CD4-positive, alpha-beta T cell (primary cell): ENCODE data around the gene UBR3. TPM values are rescaled to one million over a fixed set of nuclear protein-coding genes. Genes with fewer than 3 reads are reported as not detected.

Source experiments
- total RNA-seq, 174 experiments: library from RNA in 2 of 174; stranded (reverse) in 2 of 174; gene quantifications; one replicate each; pipeline ENCODE4 v1.2.3 and lab custom pipeline; 2021 to 2026

Gene UBR3
- total RNA-seq, 2 experiments from 2014 or later: 32.1 to 35.2 TPM

Other genes starting within 250 kb of the UBR3 start
- 10 to 100 TPM; 83.4 to 87.8 TPM for gene PPIG, start 243.1 kb upstream of the UBR3 start, total RNA-seq
- 1 to 10 TPM; 2.2 to 3.1 TPM for gene CFAP210, start 133.0 kb upstream of the UBR3 start, total RNA-seq
- gene PHOSPHO2, start 133.0 kb upstream of the UBR3 start, total RNA-seq: 1 to 10 TPM; 4.5 to 6.5 TPM
- under 1 TPM; 0.36 to 0.39 TPM for gene KLHL23, start 93.6 kb upstream of the UBR3 start, total RNA-seq
- 100 to 1,000 TPM; 174 to 181 TPM for gene SSB, start 28.6 kb upstream of the UBR3 start, total RNA-seq
- gene METTL5, start 2.5 kb upstream of the UBR3 start, total RNA-seq: 10 to 100 TPM; 13.2 to 16.0 TPM